Endometrium (tissue), 2 donors: ENCODE results near the gene WDR37.
"Not testable (repeated sequence)": the region's sequence is repeated elsewhere in the genome, so short reads cannot be mapped to it uniquely, and the experiment has no call there.

Experiments
- FAIRE-seq: peaks from 2 replicates; lab custom pipeline; 2012; peaks lifted over from hg19 to GRCh38; lab: Jason Lieb, UNC
- donor health status: control.
- donor health status: control.

The WDR37 gene

DNA sequence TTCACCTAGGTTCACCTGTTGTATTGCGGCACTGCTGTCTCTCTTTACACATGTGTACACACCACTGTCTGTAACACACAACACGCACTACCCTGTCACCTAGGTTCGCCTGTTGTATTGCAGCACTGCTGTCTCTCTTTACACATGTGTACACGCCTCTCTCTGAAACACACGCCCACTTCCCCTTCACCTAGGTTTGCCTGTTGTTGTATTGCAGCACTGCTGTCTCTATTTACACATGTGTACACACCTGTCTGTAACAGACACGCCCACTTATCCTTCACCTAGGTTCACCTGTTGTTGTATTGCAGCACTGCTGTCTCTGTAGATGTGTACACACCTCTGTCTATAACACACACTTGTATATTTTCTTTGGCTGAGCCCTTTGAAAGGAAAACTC, 51.5 kb downstream of the WDR37 start:
- FAIRE-seq: no peak

DNA sequence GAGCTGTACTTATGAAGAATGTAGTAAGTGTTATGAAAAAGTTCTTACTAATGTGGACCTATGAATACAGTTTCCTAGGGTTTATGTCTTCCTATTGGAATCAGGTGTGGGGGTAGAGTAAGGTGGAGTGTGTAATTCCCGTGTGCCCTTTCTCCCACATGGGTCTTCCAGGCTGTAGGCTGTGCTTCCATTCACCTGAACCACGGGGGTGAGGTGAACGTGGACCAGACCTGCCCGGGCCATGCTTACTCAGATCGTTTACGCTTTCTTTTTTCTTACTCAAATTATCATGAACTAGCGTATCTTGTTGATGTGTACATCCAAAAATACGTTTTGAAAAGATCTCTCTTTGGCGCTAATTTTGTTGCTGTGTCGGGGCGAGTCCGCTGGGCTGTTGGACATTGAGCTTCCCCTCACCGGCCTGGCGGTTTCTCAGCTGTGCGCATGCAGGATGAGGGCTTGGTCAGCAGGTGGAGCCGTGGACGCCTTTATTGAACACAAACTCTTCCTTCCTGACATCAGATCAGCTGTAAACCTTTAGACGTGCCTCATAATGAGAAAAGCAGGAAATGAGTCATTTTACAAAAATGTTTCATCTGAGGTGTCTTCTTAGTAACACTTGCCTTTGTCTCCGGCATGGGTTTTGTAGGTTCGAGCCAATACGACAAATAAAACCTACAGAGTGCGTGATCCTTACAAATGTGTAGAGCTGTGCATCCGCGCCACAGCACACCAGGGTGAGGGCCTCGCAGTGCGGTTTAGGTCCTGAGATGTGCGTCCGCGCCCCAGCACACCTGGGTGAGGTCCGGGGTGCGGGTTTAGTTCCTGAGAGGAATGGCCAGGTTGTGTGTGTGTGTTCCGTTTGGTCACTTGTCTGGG, 53.8 kb downstream of the WDR37 start:
- FAIRE-seq: no peak

DNA sequence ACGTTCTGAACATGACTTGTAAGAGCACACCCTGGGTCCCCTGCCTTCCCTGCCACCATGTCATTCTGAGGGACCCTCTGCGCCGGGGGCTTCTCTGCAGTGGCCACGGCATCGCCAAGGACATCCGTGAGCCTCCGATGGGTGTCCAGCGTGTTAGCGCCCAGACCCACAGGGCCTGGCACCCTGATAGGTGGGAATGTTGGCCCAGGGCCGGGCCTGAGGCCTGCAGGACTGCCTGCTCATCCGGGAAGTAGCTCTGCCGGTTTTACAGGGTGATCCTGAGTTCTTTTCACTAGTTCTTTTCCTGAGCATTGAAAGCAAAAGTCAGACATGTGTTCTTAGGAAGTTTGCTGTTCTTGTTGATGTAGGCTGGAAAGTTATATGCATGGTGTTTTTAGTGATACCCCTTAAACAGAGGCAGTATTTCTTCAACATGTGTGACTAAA, 54.5 kb downstream of the WDR37 start:
- no peak for FAIRE-seq

DNA sequence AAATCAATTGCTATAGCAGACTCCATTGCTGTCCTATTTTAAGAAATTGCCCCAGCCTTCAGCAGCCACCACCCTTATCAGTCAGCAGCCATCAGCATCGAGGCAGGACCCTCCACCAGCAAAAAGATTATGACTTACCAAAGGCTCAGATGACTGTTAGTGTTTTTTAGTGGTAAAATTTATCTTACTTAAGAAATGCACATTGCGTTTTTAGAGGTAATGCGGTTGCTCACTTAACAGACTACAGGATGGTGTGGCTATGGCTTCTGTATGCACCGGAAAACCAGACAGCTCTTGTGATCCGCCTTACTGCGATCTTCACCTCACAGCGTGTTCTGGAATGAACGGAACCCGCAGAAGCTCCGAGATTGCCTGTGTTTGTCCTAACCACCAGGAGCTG, 58.1 kb downstream of the WDR37 start:
- no peak for FAIRE-seq

DNA sequence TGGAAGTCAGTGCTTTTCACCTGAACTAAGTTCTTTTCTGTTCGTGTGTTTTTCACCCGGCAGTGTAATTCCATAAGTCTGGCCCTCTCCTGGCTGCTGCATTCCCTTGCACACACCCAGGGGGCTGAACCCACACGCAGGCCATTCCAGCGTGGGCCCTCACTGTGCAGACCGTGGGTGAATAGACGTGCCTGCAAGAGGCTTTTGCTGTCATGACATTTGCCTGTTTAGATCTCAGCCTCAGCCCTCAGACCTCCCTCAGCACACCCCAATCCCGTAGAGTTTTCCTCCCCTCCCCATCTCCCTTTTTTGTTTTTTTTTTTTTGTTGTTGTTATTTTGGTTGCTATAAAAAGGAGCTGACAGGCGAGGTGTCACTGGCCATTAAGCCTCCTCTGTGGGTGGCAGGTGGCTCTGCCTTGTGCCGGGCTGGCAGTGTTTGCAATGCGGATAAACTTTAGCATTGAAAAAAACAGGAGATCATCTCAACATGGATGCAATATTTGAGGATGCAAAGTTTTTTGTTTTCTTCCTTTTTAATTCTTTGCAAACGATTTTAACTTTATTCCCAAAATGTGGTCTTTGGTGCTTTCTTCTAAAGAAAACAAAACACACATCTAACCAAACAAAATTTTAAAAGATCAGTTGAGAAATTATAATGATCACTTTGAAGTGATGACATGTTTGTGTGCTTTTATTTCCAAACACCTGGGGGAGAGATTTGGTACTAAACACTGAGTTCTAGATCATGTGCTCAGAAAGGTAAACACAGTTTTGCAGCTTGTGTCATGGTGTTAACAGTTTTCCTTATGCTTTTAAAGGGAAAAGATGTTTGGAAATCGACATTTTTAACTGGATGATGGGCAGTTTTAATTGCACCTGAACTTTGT, 58.8 kb downstream of the WDR37 start:
- peak; percentile 50 for FAIRE-seq

GRCh38 chr10:1115607-1115955, 59.4 kb downstream of the WDR37 start:
- no peak for FAIRE-seq

- FAIRE-seq: no peak
Measured at GRCh38 chr10:1116051-1116450, 59.9 kb downstream of the WDR37 start.

GRCh38 chr10:1116696-1117280, 60.6 kb downstream of the WDR37 start:
- no peak for FAIRE-seq

DNA sequence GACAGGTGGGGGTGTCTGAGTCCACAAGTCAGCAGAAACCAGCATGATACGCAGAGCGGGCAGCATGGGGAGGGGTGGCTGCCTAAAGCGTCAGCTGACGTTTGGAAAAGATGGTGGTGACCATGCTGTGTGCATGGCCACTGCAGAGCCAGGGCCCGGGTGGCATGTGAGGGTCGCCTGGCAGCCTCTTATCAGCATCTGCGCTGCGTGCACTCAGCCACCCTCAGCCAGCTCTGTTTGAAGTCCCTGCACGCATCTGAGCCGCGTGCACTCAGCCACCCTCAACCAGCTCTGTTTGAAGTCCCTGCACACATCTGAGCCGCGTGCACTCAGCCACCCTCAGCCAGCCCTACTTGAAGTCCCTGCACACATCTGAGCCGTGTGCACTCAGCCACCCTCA, 61.5 kb downstream of the WDR37 start:
- no peak for FAIRE-seq

DNA sequence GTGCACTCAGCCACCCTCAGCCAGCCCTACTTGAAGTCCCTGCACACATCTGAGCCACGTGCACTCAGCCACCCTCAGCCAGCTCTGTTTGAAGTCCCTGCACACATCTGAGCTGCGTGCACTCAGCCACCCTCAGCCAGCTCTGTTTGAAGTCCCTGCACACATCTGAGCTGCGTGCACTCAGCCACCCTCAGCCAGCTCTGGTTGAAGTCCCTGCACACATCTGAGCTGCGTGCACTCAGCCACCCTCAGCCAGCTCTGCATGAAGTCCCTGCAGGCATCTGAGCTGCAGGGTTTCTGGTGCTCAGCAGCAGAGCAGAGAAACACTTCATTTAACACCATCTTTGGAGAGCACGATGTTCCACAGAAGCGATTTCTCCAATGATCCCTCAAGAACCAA, 62.1 kb downstream of the WDR37 start:
- not testable (repeated sequence) for FAIRE-seq

DNA sequence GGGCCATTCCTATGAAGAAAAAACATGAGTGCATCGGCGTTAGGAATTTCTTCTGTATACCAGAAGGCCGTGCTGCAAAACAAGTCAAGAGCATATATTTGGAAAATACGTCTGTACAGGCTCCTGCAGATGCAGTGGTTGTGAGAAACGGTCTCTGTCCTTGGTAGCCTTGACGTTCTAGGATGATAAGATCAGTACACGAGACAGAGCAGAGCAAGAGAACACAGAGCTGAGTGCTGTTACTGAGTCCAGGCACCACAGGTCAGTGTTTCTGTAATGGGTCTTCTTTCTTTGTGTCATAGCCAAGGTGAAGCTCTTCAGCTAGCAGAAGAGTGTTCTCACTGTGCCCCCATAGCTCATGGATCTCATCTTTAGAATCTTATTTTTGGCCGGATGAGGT, 62.8 kb downstream of the WDR37 start:
- no peak for FAIRE-seq

DNA sequence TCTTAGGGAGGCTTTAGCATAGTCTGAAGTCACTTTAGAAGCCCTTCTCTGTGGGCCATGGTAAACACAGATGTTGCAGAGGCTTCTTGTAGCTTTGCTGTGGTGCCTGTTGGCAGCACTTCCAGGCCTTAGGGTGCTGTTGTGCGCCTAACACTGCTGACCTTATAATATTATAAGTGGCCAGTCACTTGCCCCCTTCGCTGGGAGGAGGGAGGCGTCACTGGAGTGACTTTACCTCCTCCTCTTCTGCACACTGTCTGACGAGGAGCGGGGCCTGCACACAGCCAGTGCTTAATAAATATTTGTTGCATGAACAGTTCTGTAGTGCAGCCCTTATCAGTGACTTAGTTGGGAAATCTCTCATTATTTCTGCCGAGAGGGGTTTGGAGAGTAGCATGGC, 63.3 kb downstream of the WDR37 start:
- no peak for FAIRE-seq

DNA sequence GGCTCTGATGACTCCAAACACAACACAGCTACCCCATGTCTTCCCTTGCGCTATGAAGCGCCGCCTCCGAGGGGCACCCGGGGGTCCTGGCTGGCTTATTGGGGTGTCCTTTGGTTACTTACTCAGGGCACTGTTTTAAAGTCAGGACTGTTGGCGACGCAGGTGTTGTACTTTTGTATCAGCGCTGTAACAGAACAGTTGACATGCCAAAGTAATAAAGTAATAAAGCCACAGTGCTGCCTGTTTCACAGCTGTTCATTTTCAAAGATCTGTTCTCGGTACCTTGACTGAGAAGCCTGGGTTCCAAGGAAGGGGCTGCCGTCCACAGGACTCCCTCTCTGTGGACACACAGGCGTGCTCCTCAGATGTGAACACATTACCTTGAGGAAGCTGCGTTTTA, 64.1 kb downstream of the WDR37 start:
- FAIRE-seq: no peak

DNA sequence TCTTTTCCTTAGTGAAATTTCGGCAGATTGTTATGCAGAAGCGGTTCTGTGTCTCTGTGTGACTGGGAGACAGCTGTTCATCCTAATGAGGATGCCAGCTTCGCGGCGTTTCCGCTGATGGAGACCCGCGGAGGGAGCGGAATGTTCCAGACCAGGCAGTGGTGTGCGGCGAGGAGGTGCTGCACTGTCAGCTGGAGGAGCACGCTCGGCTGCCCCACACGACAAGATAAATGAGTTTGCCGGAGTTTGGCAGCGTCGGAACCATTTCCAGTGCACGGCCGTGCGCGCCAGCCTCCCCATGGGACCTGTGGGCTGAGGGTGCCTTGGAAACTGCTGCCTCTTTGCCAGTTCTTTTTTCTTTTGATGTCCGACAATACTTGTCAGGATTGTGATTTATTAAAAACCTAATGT, 64.6 kb downstream of the WDR37 start:
- no peak for FAIRE-seq

- no peak for FAIRE-seq
Measured at GRCh38 chr10:1121271-1121970, 65.2 kb downstream of the WDR37 start.

DNA sequence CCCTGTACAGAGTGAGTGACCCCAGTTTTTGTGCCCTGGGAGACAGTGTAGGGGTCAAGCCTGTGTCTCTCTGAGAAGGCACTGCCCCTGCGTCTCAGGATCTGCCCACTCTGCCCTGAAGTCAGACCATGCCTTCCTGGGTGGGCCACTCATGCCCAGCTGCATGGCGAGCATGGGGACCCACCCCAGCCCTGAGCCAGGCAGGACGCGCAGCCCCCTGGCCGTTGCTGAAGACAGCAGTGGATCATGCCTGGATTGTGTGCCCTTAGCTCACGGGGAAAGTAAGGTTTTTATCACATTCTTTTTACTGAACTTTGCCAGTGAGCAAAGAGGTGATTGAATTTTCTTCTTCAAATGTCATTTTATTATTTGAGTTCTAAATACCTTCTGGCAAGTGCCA, 66.2 kb downstream of the WDR37 start:
- no peak for FAIRE-seq

DNA sequence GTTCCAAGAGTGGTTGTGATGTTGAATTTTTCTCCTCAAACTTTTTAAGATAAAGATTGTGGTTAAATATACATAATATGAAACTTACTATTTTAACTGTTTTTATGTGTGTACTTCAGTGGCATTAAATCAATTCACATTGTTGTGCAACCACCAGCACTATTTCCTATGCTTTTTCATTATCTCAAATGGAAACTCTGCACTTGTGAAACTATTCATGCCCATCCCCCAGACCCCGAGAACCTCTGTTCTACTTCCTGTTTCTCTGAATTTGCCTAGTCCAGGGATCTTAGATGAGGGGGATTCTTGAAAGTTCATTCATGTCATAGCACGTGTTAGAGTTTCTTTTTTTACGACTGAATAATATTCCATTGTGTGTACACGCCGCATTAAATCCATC, 67.0 kb downstream of the WDR37 start:
- no peak for FAIRE-seq

DNA sequence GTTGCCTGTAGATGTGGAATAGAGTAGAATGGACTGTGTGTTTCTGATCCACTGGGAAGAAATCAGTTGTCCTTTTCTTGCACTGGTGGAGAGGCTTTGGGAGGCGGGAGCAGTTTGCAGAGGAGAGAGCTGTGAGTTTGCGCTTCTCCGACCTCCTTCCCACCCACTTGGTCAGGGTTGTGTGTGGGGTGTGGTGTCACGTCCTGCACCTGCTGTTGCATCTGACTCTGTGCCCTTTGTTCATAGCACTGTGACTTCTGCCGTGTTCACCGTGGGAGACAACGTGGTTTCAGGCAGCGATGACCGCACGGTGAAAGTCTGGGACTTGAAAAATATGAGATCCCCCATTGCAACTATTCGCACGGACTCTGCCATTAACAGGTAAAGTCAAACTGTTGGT, 67.8 kb downstream of the WDR37 start:
- FAIRE-seq: no peak

GRCh38 chr10:1124796-1125195, 68.6 kb downstream of the WDR37 start:
- FAIRE-seq: no peak

DNA sequence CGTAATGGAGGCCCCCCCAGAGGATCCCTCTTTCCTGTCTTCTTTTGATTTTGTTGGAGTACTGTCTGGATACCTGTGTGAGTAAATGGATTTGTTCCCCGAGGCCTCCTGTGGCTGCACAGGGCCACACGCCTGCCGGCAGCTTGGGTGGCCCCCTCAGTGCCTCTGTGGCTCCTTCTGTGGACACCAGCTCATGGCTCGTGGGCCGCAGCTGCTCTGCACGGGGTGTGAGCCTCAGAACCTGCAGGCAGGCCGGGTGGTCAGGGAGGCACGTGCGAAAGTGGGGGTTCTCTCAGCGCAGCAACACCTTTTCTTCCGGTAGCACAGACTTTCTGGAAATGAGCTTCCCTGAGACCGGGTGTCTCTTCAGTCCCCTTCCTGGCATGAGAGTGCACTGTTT, 70.3 kb downstream of the WDR37 start:
- no peak for FAIRE-seq

GRCh38 chr10:1127629-1128028, 71.4 kb downstream of the WDR37 start:
- FAIRE-seq: no peak

DNA sequence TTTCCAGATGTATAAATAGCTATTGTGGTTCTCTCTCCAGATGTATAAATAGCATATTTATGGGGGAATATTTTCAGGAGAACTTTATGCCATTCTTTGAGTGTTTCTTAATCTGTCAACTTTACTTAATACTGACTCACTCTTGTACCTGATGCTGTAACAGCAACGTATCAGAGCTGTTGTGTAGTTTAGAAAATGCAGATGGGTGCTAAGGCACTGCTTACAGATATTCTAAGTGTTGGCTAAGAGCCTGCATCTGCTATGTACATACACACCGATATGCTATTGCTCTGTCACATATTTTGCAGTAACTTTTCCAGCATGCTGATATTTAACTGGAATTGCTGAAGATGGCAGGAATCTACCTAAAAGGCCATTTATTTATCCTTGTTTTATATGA, 71.9 kb downstream of the WDR37 start:
- FAIRE-seq: no peak
